ENCODE results near the gene RNF207.

Gene RNF207

DNA sequence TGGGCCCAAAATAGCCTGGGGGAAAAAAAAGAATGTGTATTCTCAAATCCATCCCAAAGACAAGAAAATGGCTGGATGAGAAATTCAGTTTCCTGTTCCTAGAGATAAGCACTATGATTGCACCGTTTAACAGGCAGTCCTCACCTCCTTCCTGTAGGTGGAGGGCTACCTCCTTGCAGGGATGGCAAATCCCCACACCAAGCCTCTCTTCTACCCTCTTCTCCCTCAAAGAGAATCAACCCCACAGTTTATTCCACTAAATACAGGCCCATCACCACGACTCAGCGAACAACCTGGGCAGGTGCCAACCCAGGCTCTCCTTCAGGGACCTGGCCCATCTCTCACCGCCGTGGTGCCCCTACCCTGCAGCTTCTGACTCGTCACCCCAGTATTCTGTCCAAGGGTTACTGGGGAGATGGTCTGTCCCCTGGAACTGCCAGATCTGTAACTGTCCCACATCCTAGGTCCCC, 22.4 kb upstream of the RNF207 start:
- Histone ChIP-seq H3K27me3 (replicated peaks; ENCODE audit: insufficient read depth, low read length) (peaks cover 18% of the 10 kb centered on the region), H4K20me1 (ENCODE audit: insufficient read depth, low read length) (peaks cover 26% of the 10 kb centered on the region), H2AFZ (ENCODE audit: low read length) (no peak overlapping the region), H3K79me2 (ENCODE audit: low read length) (peaks cover 15% of the 10 kb centered on the region), H3K27ac (ENCODE audit: low read length) (no peak overlapping the region), H3K4me1 (ENCODE audit: low read length) (no peaks in the 10 kb centered on the region), H3F3A (ENCODE audit: insufficient read depth, low read length) (peaks cover 16% of the 10 kb centered on the region), H3K9me3 (replicated peaks; ENCODE audit: insufficient read depth, low read length) (no peaks in the 10 kb centered on the region), H3K9ac (ENCODE audit: low read length) (no peak overlapping the region), H3K4me2 (ENCODE audit: low read depth, low read length) (no peak overlapping the region), H3K9me2 (replicated peaks; ENCODE audit: insufficient read depth, low read length) (no peaks in the 10 kb centered on the region), H3K36me3 (replicated peaks; ENCODE audit: insufficient read depth, low read length) (no peaks in the 10 kb centered on the region), H3K4me3 (ENCODE audit: low read length) (no peak overlapping the region)
- no peak for TF ChIP-seq EZH2 (optimal IDR thresholded peaks at IDR 0.05; ENCODE audit: low read depth, low read length)
- TF ChIP-seq, protein P1, sequence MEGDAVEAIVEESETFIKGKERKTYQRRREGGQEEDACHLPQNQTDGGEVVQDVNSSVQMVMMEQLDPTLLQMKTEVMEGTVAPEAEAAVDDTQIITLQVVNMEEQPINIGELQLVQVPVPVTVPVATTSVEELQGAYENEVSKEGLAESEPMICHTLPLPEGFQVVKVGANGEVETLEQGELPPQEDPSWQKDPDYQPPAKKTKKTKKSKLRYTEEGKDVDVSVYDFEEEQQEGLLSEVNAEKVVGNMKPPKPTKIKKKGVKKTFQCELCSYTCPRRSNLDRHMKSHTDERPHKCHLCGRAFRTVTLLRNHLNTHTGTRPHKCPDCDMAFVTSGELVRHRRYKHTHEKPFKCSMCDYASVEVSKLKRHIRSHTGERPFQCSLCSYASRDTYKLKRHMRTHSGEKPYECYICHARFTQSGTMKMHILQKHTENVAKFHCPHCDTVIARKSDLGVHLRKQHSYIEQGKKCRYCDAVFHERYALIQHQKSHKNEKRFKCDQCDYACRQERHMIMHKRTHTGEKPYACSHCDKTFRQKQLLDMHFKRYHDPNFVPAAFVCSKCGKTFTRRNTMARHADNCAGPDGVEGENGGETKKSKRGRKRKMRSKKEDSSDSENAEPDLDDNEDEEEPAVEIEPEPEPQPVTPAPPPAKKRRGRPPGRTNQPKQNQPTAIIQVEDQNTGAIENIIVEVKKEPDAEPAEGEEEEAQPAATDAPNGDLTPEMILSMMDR (IDR thresholded peaks at IDR 0.05; ENCODE audit: low read length) = no peak
- TF ChIP-seq EZH2phosphoT487 (IDR thresholded peaks at IDR 0.05; ENCODE audit: low read length) = no peak
- DNase-seq = no peak

DNA sequence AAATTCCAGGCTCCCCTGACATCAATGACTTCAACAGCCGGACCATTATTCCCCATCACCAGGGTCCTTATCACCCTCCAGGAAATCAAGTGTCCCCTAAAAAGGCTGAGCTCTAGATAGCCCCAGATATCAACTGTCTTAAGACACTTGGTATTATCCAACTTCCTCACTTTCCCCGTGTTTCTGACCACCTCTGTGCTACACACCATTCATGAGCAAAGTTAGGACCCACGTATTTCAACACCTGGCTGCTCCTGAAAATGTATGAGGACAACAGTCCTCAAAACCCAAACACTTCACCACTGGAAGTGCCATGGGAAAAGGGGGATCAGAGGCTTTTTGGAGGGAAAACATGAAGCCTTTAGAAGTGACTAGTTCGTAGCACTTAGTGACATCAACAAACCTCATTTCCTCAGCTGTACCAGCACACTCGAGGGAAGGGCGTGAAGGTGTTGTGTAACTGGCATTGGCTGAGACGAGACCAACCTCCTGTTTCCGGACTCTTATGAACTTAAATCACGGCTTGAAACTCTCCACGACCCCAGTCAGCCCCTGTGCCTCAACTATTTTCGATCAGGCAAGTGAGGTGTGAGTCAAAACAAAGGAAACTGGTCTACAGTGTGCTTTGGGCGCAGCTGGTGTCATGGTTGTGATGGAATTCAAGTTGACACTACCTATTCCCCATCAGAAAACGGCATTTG, 21.7 kb upstream of the RNF207 start:
- Histone ChIP-seq H3K9me2 (replicated peaks; ENCODE audit: insufficient read depth, low read length) (no peaks in the 10 kb centered on the region), H3K36me3 (replicated peaks; ENCODE audit: insufficient read depth, low read length) (no peaks in the 10 kb centered on the region), H3K9me3 (replicated peaks; ENCODE audit: insufficient read depth, low read length) (no peaks in the 10 kb centered on the region), H3K4me2 (ENCODE audit: low read depth, low read length) (no peak overlapping the region), H3K4me1 (ENCODE audit: low read length) (no peaks in the 10 kb centered on the region), H3K27ac (ENCODE audit: low read length) (no peak overlapping the region), H3K9ac (ENCODE audit: low read length) (no peak overlapping the region), H2AFZ (ENCODE audit: low read length) (no peak overlapping the region), H3K27me3 (replicated peaks; ENCODE audit: insufficient read depth, low read length) (peaks cover 12% of the 10 kb centered on the region), H3K79me2 (ENCODE audit: low read length) (peaks cover 22% of the 10 kb centered on the region), H3F3A (ENCODE audit: insufficient read depth, low read length) (peaks cover 16% of the 10 kb centered on the region), H4K20me1 (ENCODE audit: insufficient read depth, low read length) (peaks cover 33% of the 10 kb centered on the region), H3K4me3 (ENCODE audit: low read length) (no peak overlapping the region)
- TF ChIP-seq EZH2phosphoT487 (IDR thresholded peaks at IDR 0.05; ENCODE audit: low read length) = no peak
- no peak for TF ChIP-seq EZH2 (optimal IDR thresholded peaks at IDR 0.05; ENCODE audit: low read depth, low read length)
- TF ChIP-seq, protein P1 (IDR thresholded peaks at IDR 0.05; ENCODE audit: low read length) = no peak
- DNase-seq = no peak

DNA sequence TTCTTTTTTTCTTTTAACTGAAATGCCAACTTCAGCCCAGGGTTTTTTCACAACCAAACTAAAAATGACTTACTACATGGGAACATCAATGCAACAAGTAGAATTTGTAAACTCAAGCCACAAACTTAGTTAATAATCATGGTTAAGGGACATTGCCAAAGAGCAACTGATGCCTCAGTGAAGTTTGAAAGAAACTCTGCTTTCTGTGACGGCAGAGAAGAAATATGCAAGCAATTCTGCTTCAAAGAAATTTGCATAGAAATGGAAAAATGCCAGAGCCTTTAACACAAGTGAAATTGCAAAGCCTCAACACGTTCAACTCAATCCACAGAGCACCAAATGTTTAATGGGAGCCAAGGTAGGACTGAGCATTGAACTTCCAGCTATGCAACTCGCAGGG, 20.8 kb upstream of the RNF207 start:
- Histone ChIP-seq H3K4me1 (ENCODE audit: low read length) (no peaks in the 10 kb centered on the region), H3K4me3 (ENCODE audit: low read length) (no peak overlapping the region), H3K27me3 (replicated peaks; ENCODE audit: insufficient read depth, low read length) (peaks cover 12% of the 10 kb centered on the region), H3K4me2 (ENCODE audit: low read depth, low read length) (no peak overlapping the region), H3F3A (ENCODE audit: insufficient read depth, low read length) (peaks cover 16% of the 10 kb centered on the region), H3K9me2 (replicated peaks; ENCODE audit: insufficient read depth, low read length) (no peaks in the 10 kb centered on the region), H2AFZ (ENCODE audit: low read length) (no peak overlapping the region), H3K9me3 (replicated peaks; ENCODE audit: insufficient read depth, low read length) (no peaks in the 10 kb centered on the region), H3K79me2 (ENCODE audit: low read length) (peaks cover 31% of the 10 kb centered on the region), H3K27ac (ENCODE audit: low read length) (no peak overlapping the region), H3K36me3 (replicated peaks; ENCODE audit: insufficient read depth, low read length) (no peaks in the 10 kb centered on the region), H3K9ac (ENCODE audit: low read length) (no peak overlapping the region), H4K20me1 (ENCODE audit: insufficient read depth, low read length) (peaks cover 36% of the 10 kb centered on the region)
- no peak for TF ChIP-seq EZH2phosphoT487 (IDR thresholded peaks at IDR 0.05; ENCODE audit: low read length)
- TF ChIP-seq, protein P1 (IDR thresholded peaks at IDR 0.05; ENCODE audit: low read length) = no peak
- no peak for TF ChIP-seq EZH2 (optimal IDR thresholded peaks at IDR 0.05; ENCODE audit: low read depth, low read length)
- DNase-seq = no peak
